ENCODE results near the gene MEIS2.

The MEIS2 gene

GRCh38 chr15:36958606-36959005 is 141.7 kb downstream of the MEIS2 start:
- DNase-seq: no peak

- DNase-seq: no peak
Measured at GRCh38 chr15:36954486-36954885, 145.9 kb downstream of the MEIS2 start.

DNA sequence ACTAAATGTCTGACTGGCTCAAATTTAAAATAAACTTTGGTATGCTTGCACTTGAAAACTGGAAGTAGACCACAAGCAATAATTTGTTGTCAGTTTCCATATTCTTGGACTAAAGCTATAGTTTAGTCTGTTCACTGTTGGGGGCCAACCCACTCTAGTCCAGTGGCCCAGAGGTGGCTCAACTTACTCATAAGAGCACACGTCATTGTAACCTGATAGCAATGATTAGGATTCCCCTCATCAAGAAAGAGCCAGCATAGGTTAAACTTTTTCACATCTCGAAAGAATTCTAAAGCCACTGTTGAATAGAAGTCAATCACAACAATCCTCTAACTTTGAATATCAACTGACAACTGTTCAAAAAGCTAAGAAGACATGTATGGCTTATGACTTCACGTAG is 147.0 kb downstream of the MEIS2 start:
- no peak for DNase-seq

DNA sequence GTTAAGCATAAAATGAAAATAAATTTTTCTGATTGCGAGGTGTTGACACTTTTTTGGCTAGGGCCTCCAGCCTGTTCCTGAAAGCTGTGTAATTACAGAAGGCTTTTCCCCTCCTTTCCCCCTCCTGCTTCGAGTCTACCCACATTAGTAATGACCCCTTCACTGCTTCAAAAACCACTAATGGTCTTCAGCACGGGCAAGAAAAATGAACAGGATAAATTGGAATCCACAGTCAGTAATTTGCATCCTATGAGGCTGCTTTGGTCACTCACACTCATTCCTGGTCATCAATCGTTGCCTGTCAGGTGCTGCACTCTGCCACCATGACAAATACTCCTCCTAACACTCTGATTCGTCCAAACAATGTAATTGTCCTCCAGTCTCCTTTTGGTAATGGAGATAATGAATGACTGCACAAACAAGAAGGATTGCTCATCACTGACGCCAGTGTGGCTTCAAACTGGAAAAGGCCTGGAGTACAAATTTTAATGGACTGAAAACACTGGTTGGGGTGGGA is 148.6 kb downstream of the MEIS2 start:
- no peak for DNase-seq

GRCh38 chr15:36950371-36950770 is 150.0 kb downstream of the MEIS2 start:
- DNase-seq: no peak

GRCh38 chr15:36948982-36949381 is 151.4 kb downstream of the MEIS2 start:
- no peak for DNase-seq

DNA sequence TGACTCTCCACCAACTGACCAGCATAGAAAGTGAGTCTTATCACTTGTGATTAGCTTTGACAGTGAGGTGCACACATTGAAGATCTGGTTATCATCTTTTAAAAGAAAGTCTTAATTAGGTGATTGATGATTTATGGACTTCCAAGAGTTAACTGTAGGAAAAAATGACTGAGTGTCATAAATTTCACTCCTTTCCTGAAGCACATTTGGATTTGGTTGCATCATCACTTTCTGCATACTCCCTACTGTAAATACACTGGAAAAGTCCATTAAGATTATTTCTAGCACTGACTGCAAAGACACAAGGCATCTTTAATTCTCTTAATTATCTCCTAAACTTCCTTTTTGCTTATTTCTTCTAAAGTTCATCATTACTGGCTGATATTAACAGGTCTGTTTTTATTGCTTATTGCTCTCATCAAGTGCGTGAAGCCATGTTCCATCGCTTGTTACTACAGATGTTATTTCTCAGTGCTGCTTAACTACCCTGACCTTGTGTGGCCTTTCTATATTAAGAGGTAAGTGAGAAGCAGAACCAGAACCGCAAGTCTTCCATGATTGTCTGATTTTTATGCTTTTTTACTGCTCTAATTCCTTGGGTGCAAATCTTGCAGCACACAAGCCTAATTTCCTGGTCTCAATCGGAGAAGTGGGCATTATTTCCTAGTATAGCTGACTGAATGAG is 153.2 kb downstream of the MEIS2 start:
- DNase-seq: no peak

GRCh38 chr15:36944442-36944841 is 155.9 kb downstream of the MEIS2 start:
- DNase-seq: no peak

DNA sequence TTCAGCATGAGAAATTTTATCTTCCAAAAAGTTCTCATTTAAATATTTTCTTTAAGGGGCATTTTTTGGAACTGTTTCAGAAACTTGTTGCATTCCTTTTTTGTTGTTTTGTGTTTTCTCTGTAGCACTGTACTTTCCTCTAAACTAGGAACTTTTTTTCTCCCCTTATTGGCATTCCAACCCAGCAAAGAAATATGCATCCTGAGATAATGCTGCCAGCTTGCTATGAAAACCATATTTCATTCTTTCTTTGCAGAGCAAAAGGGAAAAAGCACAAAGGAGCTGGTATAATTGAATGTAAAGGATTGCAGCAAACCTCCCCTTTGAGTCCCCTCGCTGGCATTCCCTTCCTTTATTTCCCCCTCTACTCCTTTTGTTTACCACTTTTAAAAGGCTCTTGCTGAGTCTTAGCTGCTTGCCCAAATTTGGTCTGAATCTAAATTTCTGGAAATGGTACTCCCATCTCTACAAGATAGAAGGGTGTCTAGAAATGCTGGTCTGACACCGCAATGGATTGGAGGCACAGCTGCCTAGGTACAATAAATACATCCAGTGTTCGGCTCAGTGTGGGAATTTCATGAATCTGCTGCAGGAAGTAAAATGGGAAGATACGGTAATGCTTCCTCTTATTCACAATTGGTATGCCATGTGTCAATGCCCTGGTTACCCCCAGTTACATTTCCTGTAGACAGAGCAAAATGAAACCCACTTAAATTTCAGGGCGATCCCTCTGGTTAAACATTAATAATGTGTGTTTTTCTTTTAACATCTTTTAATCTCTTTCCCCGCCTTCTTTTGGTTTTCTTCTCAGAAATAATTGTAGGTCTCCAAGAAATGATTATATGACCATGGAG is 156.6 kb downstream of the MEIS2 start:
- DNase-seq: no peak

- no peak for DNase-seq
Measured at GRCh38 chr15:36942248-36942827, 158.0 kb downstream of the MEIS2 start.

DNA sequence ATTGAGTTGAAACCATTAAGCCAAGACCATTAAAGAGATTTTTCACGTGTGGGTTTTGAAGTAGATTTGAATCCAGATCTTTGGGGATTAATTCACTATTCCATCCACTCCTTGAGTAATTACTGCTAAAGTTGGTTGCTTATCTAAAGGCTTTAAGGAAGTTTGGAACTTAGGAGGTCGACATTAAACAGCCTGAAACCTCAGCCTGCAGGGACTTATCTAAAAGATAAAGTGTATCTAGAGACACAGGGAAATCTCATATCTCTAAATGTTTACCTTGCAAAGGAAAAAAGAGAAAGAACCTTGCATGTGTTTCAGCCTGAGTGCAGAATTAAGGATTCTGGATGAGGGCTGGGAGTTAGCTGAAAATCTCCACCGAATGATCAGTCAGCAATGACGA is 158.6 kb downstream of the MEIS2 start:
- DNase-seq: no peak

GRCh38 chr15:36940636-36941260 is 159.6 kb downstream of the MEIS2 start:
- DNase-seq: no peak

DNA sequence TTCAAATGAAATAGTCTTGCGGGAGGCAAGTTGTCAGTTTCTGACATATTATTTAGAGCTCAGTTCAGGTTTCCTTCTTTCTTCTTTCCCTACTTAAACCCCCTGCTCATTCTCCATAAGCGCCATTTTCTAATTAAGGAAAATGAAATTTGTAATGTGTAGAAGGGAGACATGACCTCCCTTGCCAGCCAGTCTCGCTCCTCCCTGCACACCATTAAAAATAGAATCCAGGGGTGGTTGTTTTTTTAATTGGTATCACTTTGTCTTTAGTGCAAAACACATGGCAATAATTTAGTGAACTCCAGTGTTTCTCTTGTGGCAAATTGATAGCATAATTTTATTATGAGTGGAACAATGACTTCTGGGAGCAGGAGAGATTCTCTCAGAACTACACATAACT is 160.1 kb downstream of the MEIS2 start:
- DNase-seq: no peak

GRCh38 chr15:36938764-36939163 is 161.6 kb downstream of the MEIS2 start:
- no peak for DNase-seq

DNA sequence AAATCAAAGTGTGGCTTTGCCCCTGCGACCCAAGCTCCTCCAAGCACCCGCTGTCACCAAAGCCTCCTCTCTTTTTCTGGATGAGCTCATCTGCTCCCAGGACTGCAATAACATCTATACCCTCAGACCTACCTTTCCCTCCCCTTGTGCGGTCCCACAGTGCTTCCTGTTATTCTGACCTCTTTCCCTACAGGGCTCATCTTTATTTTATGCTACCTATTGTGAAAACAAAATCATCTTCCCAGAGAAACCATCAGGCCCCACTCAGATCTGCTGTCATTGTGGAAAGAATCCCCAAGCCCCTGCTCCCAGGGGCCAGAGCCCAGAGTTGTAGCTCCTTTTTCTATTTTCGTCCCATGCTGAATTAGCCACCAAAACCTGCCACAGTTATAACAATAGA is 162.2 kb downstream of the MEIS2 start:
- no peak for DNase-seq

- no peak for DNase-seq
Measured at GRCh38 chr15:36936613-36937012, 163.7 kb downstream of the MEIS2 start.

- DNase-seq: no peak
Measured at GRCh38 chr15:36933255-36933990, 166.9 kb downstream of the MEIS2 start.

GRCh38 chr15:36932070-36932469 is 168.3 kb downstream of the MEIS2 start:
- DNase-seq: no peak

GRCh38 chr15:36931434-36931833 is 168.9 kb downstream of the MEIS2 start:
- DNase-seq: no peak

DNA sequence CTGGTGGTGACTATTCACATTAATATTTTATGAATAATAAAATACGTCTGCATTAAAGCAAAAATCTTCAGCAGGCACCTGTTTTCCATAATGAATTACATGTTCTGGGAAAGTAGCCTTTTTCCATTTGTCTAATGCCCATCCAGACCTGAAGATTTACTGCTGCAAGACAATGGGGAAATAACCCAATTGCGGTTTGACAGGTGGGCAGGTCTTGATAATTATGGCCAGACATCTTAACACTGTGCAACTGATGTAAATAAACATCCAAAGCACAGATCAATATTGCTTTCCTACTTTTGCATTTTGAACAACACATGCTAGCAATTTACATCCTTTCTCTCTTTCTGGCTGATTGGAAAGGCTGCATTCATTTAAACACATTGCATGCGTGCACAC is 173.9 kb downstream of the MEIS2 start:
- DNase-seq: no peak

DNA sequence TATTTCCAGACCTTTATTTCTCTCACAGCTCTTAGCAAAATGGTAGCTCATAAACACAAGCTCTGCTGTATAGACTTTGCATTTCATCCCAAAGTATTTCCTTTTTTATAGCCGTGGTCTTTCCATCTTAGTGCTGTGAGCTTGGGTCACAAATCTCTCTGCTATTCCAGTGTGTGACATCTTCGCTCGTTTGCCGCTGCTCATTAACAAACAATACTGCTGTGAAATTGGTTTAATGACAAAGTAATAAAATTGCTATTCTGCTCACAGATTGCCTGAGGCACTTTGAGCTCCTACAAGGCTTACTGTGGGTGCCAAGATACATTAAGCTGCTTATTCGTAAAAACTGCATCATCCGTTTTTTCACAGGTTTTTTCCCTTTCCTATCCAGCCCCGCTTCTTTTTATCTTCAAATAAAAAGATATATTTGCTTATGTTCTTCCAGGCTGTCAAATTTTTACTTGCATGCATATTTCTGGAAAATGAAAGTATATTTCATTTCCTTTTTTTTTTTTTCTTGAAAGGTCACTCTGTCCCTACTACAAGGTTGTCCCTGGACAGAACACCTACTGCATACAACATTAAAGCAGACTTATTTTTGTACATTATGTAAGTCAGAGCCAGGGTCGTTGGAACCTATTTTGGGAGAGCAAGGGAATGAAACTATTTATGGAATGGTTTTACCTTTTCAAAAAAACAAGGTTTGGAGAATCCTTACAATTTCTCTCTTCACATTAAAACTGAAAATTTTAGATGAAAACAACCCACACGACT is 174.5 kb downstream of the MEIS2 start:
- no peak for DNase-seq

- no peak for DNase-seq
Measured at GRCh38 chr15:36925049-36925448, 175.3 kb downstream of the MEIS2 start.
